H4 (cell line): ENCODE measurements around the gene PPT2. TPM values are rescaled to one million over a fixed set of nuclear protein-coding genes. Genes with fewer than 3 reads are reported as not detected.
"Not testable (repeated sequence)": the region's sequence is repeated elsewhere in the genome, so short reads cannot be mapped to it uniquely, and the experiment has no call there.

Experiments used
- DNase-seq: peaks from one replicate; pipeline ENCODE4 v3.0.0-alpha.2; 2015; ENCODE audit warnings: low spot score
- total RNA-seq: library from RNA; depleted of rRNA; stranded (reverse); fragments of >200 nt; shearing (Covaris generic); gene quantifications from 2 replicates; pipeline ENCODE4 v1.2.3, GENCODE V29; 2014; rRNA removed

Gene PPT2
- total RNA-seq, 1 experiment from 2014 or later, result 25.7 TPM

DNA sequence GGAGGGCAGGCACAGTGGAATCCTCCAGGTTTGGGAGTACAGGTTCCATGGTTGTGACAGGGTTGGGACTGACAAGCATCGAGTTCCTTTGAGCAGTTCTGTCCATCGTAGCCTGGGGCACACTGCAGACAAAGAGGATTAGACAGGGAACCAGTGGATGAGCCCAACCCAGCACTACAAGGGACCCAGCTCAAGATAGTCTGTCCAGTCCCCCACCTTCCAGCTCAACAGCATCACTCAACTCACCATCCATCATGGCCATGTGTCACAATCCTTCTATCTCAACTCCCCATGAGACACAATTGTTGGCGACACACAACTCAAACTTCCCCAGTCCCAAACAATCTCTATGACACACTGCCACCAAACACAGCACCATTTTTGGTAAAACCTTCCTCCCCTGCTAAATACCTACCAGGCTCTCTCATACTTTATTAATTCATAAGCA, 50.4 kb downstream of the PPT2 start:
- DNase-seq, result no peak

DNA sequence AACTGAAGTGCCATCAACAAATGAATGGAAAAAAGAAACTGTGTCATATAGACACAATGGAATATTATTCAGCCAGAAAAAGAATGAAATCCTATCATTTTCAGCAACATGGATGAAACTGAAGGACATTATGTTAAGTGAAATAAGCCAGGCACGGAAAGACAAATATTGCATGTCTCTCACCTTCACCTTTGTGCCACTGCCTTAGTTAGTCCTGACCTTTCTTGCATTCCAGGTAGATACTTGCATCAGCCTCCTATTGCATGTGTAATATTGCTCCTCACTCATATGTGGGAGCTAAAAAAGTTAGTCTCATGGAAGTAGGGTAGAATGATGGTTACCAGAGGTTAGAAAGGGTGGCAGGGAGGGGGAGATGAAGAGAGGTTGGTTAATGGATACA, 55.1 kb downstream of the PPT2 start:
- no peak for DNase-seq

DNA sequence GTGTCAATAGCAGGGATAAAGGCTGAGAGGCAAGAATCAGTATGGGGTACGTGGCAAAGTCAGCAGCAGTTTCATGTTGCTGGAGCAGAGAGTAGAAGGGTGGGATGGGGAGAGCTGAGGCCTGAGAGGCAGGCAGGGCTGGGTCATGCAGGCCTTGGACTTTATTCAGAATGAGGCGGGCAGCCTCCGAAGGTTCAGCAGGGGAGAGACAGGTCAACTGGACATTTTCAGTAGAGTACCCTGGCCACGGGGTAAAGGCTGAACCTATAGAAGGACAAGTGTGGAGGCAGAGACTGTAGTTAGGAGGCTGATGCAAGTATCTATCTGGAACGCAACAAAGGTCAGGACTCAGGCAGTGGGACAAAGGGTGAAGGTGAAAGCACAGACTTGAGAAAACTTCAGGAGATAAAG, 56.3 kb downstream of the PPT2 start:
- DNase-seq, result no peak

DNA sequence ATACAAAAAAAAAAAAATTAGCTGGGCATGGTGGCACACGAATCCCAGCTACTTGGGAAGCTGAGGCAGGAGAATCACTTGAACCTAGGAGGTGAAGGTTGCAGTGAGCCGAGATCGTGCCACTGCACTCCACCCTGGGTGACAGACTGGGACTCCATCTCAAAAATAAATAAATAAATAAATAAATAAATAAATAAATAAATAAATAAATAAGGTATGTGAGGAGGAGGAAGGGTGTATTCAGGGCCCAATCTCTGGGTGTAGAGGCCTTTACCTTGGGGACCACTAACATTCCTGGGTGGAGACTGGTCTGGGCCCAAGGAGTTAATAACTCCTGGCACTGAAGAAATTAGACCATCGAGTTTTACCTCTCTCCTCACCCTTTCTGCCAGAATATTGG, 57.5 kb downstream of the PPT2 start:
- not testable (repeated sequence) for DNase-seq

DNA sequence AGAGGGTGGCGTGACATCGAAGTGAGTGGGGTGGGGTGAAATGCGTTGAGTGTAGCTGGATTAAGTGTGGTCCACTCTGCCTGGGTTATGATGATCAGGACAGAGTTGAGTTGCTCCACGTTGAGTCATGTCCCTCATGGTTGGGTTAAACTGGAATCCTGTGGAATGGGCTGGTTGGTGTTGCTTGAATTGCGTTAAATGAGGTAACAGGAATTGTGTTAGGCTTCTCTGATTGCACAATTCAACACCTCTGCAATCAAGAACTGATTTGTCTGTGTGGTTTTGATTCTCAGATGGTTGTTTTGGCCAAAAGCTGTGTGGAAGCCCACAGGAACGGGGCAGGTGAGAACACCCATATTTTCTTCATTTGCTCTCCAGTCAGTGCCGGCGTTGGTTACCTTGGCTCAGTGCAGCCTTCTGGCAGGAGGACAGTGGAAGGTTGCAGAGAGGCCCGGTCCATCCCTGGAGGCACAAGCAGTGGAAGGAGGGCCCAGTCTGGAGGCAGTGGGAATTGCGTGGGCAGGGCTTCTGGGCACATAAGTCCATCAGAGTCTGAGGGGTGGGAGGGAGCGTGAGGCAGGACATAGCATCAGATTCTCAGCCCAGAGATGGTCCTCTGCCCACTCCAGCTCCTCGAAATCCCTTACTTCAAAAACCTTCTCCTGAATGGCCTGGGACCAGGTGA, 58.3 kb downstream of the PPT2 start:
- DNase-seq, result no peak

Other genes with a start within 250 kb of the PPT2 start
- gene C2, start 226.4 kb upstream of the PPT2 start, total RNA-seq, result 0.75 TPM in 1 of 2 replicates, not detected in the other
- gene CFB, start 208.0 kb upstream of the PPT2 start, total RNA-seq, result 1.5 and 4.3 TPM in 2 replicates
- gene NELFE, start 195.2 kb upstream of the PPT2 start, total RNA-seq, result 140 and 141 TPM in 2 replicates
- 21.1 and 23.8 TPM in 2 replicates for gene SKIC2, start 195.0 kb upstream of the PPT2 start, total RNA-seq
- 11.0 and 13.5 TPM in 2 replicates for gene DXO, start 182.0 kb upstream of the PPT2 start, total RNA-seq
- 7.2 and 8.5 TPM in 2 replicates for gene C4A, start 172.1 kb upstream of the PPT2 start, total RNA-seq
- gene C4B, start 139.3 kb upstream of the PPT2 start, total RNA-seq, result 6.5 and 10.9 TPM in 2 replicates
- 0.48 TPM in 1 of 2 replicates, not detected in the other for gene CYP21A2, start 115.7 kb upstream of the PPT2 start, total RNA-seq
- 0.06 and 0.29 TPM in 2 replicates for gene TNXB, start 44.8 kb upstream of the PPT2 start, total RNA-seq
- gene ATF6B, start 25.9 kb upstream of the PPT2 start, total RNA-seq, result 17.1 and 23.4 TPM in 2 replicates
- gene FKBPL, start 23.9 kb upstream of the PPT2 start, total RNA-seq, result 11.7 and 14.2 TPM in 2 replicates
- 0.10 TPM in 1 of 2 replicates, not detected in the other for gene PRRT1, start 2.2 kb upstream of the PPT2 start, total RNA-seq
- 0.43 and 1.7 TPM in 2 replicates for gene EGFL8, start 10.5 kb downstream of the PPT2 start, total RNA-seq
- gene AGPAT1, start 21.9 kb downstream of the PPT2 start, total RNA-seq, result 45.6 and 51.3 TPM in 2 replicates
- gene RNF5, start 24.3 kb downstream of the PPT2 start, total RNA-seq, result 55.7 and 56.9 TPM in 2 replicates
- gene AGER, start 30.1 kb downstream of the PPT2 start, total RNA-seq, result 0.41 TPM in 1 of 2 replicates, not detected in the other
- gene PBX2, start 36.1 kb downstream of the PPT2 start, total RNA-seq, result 14.3 and 17.4 TPM in 2 replicates
- gene GPSM3, start 38.5 kb downstream of the PPT2 start, total RNA-seq, result 3.2 and 3.9 TPM in 2 replicates
- 0.23 and 0.43 TPM in 2 replicates for gene NOTCH4, start 69.9 kb downstream of the PPT2 start, total RNA-seq
- gene TSBP1, start 217.8 kb downstream of the PPT2 start, total RNA-seq, result not detected in 2 replicates